Hematopoietic multipotent progenitor cell treated with erythropoietin and hydrocortisone succinate and interleukin-3 and kit ligand, for 8 days (in vitro differentiated cells): Measurements from ENCODE around the gene TSBP1.
A peak's percentile ranks its signal among the peaks of the same experiment; 100 is the strongest.
"Not testable (repeated sequence)": the region's sequence is repeated elsewhere in the genome, so short reads cannot be mapped to it uniquely, and the experiment has no call there.

Experiments used
- DNase-seq: peaks from one replicate; pipeline ENCODE4 v3.0.0-alpha.2; 2015

TSBP1 gene

GRCh38 chr6:32273801-32274577 lies 97.7 kb downstream of the TSBP1 start:
- not testable (repeated sequence) for DNase-seq

- no peak for DNase-seq
These were observed 100.3 kb downstream of the TSBP1 start for GRCh38 chr6:32271429-32271828.

- not testable (repeated sequence) for DNase-seq
These were observed 103.2 kb downstream of the TSBP1 start for GRCh38 chr6:32268459-32268858.

GRCh38 chr6:32267035-32267434 lies 104.7 kb downstream of the TSBP1 start:
- no peak for DNase-seq

GRCh38 chr6:32257262-32257661 lies 114.4 kb downstream of the TSBP1 start:
- DNase-seq = not testable (repeated sequence)

- DNase-seq = peak; percentile 53
These were observed 116.2 kb downstream of the TSBP1 start for GRCh38 chr6:32255199-32256153.

- DNase-seq = no peak
These were observed 116.9 kb downstream of the TSBP1 start for GRCh38 chr6:32254761-32255198.

- DNase-seq = no peak
These were observed 119.2 kb downstream of the TSBP1 start for GRCh38 chr6:32252331-32253009.

GRCh38 chr6:32249262-32249661 lies 122.4 kb downstream of the TSBP1 start:
- DNase-seq = no peak

GRCh38 chr6:32247401-32247800 lies 124.3 kb downstream of the TSBP1 start:
- no peak for DNase-seq

- peak; percentile 69 for DNase-seq
These were observed 126.7 kb downstream of the TSBP1 start for GRCh38 chr6:32244946-32245398.

GRCh38 chr6:32244270-32244669 lies 127.4 kb downstream of the TSBP1 start:
- DNase-seq = no peak
